ENCODE results near the gene DYDC2. TPM values are rescaled to one million over a fixed set of nuclear protein-coding genes. Genes with fewer than 3 reads are reported as not detected.
"Not testable (repeated sequence)": the region's sequence is repeated elsewhere in the genome, so short reads cannot be mapped to it uniquely, and the experiment has no call there.

Gene DYDC2
- polyA plus RNA-seq, 1 donor = 3.5 TPM

GRCh38 chr10:80413271-80413996, 56.9 kb downstream of the DYDC2 start:
- no peak for DNase-seq

GRCh38 chr10:80414142-80414895, 57.7 kb downstream of the DYDC2 start:
- DNase-seq = peak; percentile 78

GRCh38 chr10:80415734-80416478, 59.3 kb downstream of the DYDC2 start:
- no peak for DNase-seq

- DNase-seq = peak; percentile 73
Measured at GRCh38 chr10:80416479-80417098, 60.0 kb downstream of the DYDC2 start.

GRCh38 chr10:80417256-80417655, 60.7 kb downstream of the DYDC2 start:
- not testable (repeated sequence) for DNase-seq

Other genes with a start within 250 kb of the DYDC2 start
- 14.6 TPM for gene PLAC9, start 224.1 kb upstream of the DYDC2 start, polyA plus RNA-seq (ENCODE audit: insufficient read length)
- gene ANXA11, start 151.2 kb upstream of the DYDC2 start, polyA plus RNA-seq (ENCODE audit: insufficient read length) = 115 TPM
- 1.2 TPM for gene MAT1A, start 67.1 kb upstream of the DYDC2 start, polyA plus RNA-seq (ENCODE audit: insufficient read length)
- 0.45 TPM for gene DYDC1, start within 50 bp of the DYDC2 start, polyA plus RNA-seq (ENCODE audit: insufficient read length)
- gene PRXL2A, start 51.8 kb downstream of the DYDC2 start, polyA plus RNA-seq (ENCODE audit: insufficient read length) = 118 TPM
- 81.2 TPM for gene TSPAN14, start 97.5 kb downstream of the DYDC2 start, polyA plus RNA-seq (ENCODE audit: insufficient read length)
- gene SH2D4B, start 181.1 kb downstream of the DYDC2 start, polyA plus RNA-seq (ENCODE audit: insufficient read length) = 0.15 TPM

Data from left kidney (tissue), 2 donors.